Smooth muscle cell (in vitro differentiated cells): ENCODE measurements around the gene TMED4. TPM values are rescaled to one million over a fixed set of nuclear protein-coding genes. Genes with fewer than 3 reads are reported as not detected.

Source experiments
- DNase-seq: peaks from one replicate; lab custom pipeline; 2025; ENCODE audit not compliant: unreplicated experiment; lab: John Stamatoyannopoulos, UW
- H2AFZ ChIP-seq: fragments of 200-600 bp; sonication (generic); 2 replicates; pipeline ENCODE4 v1.6.0; 2016; ENCODE audit warnings: antibody characterized with exemption, low read depth, mild to moderate bottlenecking
- H3F3A ChIP-seq: fragments of 200-600 bp; sonication (generic); 2 replicates; pipeline ENCODE4 v1.6.0; 2017; ENCODE audit warnings: antibody characterized with exemption, low read depth
- H3K27ac ChIP-seq: fragments of 200-600 bp; sonication (generic); 2 replicates; pipeline ENCODE4 v1.5.1; 2016; ENCODE audit warnings: low read depth, mild to moderate bottlenecking
- H3K27me3 ChIP-seq: fragments of 200-600 bp; sonication (generic); 2 replicates; pipeline ENCODE4 v1.6.1; 2016; ENCODE audit warnings: low read depth, mild to moderate bottlenecking
- H3K36me3 ChIP-seq: fragments of 200-600 bp; sonication (generic); 2 replicates; pipeline ENCODE4 v1.5.1; 2016; ENCODE audit warnings: low read depth
- H3K4me1 ChIP-seq: fragments of 200-600 bp; sonication (generic); 2 replicates; pipeline ENCODE4 v1.5.1; 2016; ENCODE audit warnings: low read depth
- H3K4me2 ChIP-seq: fragments of 200-600 bp; sonication (generic); 2 replicates; pipeline ENCODE4 v1.6.0; 2016; ENCODE audit warnings: mild to moderate bottlenecking
- H3K4me3 ChIP-seq: fragments of 200-600 bp; sonication (generic); 2 replicates; pipeline ENCODE4 v1.5.1; 2016; ENCODE audit warnings: mild to moderate bottlenecking
- H3K79me2 ChIP-seq: fragments of 200-600 bp; sonication (generic); 2 replicates; pipeline ENCODE4 v1.6.0; 2016; ENCODE audit warnings: low read depth, mild to moderate bottlenecking
- H3K9ac ChIP-seq: fragments of 200-600 bp; sonication (generic); 2 replicates; pipeline ENCODE4 v1.6.0; 2016; ENCODE audit warnings: low read depth
- H3K9me3 ChIP-seq: fragments of 200-600 bp; sonication (generic); replicated peaks from 2 replicates; pipeline ENCODE4 v1.5.1; 2016; ENCODE audit warnings: low read depth
- H4K20me1 ChIP-seq: fragments of 200-600 bp; sonication (generic); 2 replicates; pipeline ENCODE4 v1.6.0; 2016; ENCODE audit warnings: low read depth
- CTCF ChIP-seq: fragments of 200-600 bp; sonication (generic); IDR thresholded peaks from 2 replicates; pipeline ENCODE4 v1.5.1; 2017; ENCODE audit warnings: borderline replicate concordance, mild to moderate bottlenecking, antibody characterized with exemption; ENCODE audit not compliant: insufficient read depth, poor library complexity, severe bottlenecking
- WGBS: methylation state at CpG from one replicate; pipeline ENCODE4 v1.1.7; 2016; ENCODE audit warnings: low lambda C conversion rate; 5-methylcytosine and 5-hydroxymethylcytosine counted together
- polyA plus RNA-seq: library from polyadenylated mRNA; unstranded; fragments of >200 nt; fragmentation: Nextera tagmentation; extraction: Ambion mirVana; gene quantifications from 2 replicates; pipeline ENCODE4 v1.2.1, GENCODE V29; 2016
- total RNA-seq: library from RNA; depleted of rRNA; stranded (reverse); fragments of >200 nt; gene quantifications from 2 replicates; pipeline ENCODE4 v1.2.3, GENCODE V29; 2014

TMED4 gene
- total and polyA plus RNA-seq, 2 experiments from 2014 or later = 38.4 to 50.8 TPM

- 94% methylated on average over 27 of the region's 27 CpGs for WGBS
- H3K27ac ChIP-seq = no peak overlapping the region
- no peak overlapping the region for H3K9ac ChIP-seq
- no peaks in the 10 kb centered on the region for H4K20me1 ChIP-seq
- no peaks in the 10 kb centered on the region for H3K79me2 ChIP-seq
- H2AFZ ChIP-seq = no peak overlapping the region
- H3F3A ChIP-seq = no peaks in the 10 kb centered on the region
- H3K27me3 ChIP-seq = no peaks in the 10 kb centered on the region
- H3K9me3 ChIP-seq = no peaks in the 10 kb centered on the region
- no peak overlapping the region for H3K4me2 ChIP-seq
- H3K4me3 ChIP-seq = no peak overlapping the region
- TF ChIP-seq CTCF = no peak
- no peaks in the 10 kb centered on the region for H3K36me3 ChIP-seq
- no peak for DNase-seq
- no peaks in the 10 kb centered on the region for H3K4me1 ChIP-seq
Measured at GRCh38 chr7:44539669-44540506, 42.1 kb downstream of the TMED4 start.

GRCh38 chr7:44538798-44539668 lies 43.0 kb downstream of the TMED4 start:
- no peak for DNase-seq
- Histone ChIP-seq H3K27me3 (no peaks in the 10 kb centered on the region), H3K4me1 (no peaks in the 10 kb centered on the region), H3K9me3 (no peaks in the 10 kb centered on the region), H3K79me2 (no peaks in the 10 kb centered on the region), H4K20me1 (no peaks in the 10 kb centered on the region), H3K36me3 (no peaks in the 10 kb centered on the region), H2AFZ (no peak overlapping the region), H3K27ac (no peak overlapping the region), H3K4me2 (no peak overlapping the region), H3K9ac (no peak overlapping the region), H3F3A (no peaks in the 10 kb centered on the region), H3K4me3 (no peak overlapping the region)
- TF ChIP-seq CTCF = no peak
- 94% methylated on average over 32 of the region's 32 CpGs for WGBS

GRCh38 chr7:44538093-44538797 lies 43.8 kb downstream of the TMED4 start:
- no peak for DNase-seq
- Histone ChIP-seq H3K36me3 (no peaks in the 10 kb centered on the region), H3K27ac (no peak overlapping the region), H3K27me3 (no peaks in the 10 kb centered on the region), H4K20me1 (no peaks in the 10 kb centered on the region), H3K4me1 (no peaks in the 10 kb centered on the region), H3K4me3 (no peak overlapping the region), H3F3A (no peaks in the 10 kb centered on the region), H3K9me3 (no peaks in the 10 kb centered on the region), H3K9ac (no peak overlapping the region), H3K4me2 (no peak overlapping the region), H2AFZ (no peak overlapping the region), H3K79me2 (no peaks in the 10 kb centered on the region)
- 94% methylated on average over 17 of the region's 17 CpGs for WGBS
- TF ChIP-seq CTCF = no peak
